Colonic mucosa (tissue), 4 donors: ENCODE measurements around the gene MCTS1. TPM values are rescaled to one million over a fixed set of nuclear protein-coding genes. Genes with fewer than 3 reads are reported as not detected.

ENCODE experiments used
- DNase-seq: peaks from one replicate; pipeline ENCODE4 v3.0.0-alpha.2; 2020
- H3K27ac ChIP-seq: fragments of 200-600 bp; one replicate; pipeline ENCODE4 v1.8.0; 2021
- H3K27me3 ChIP-seq: fragments of 200-600 bp; one replicate; pipeline ENCODE4 v1.8.0; 2021
- H3K36me3 ChIP-seq: fragments of 200-600 bp; one replicate; pipeline ENCODE4 v1.8.0; 2021
- H3K4me1 ChIP-seq: fragments of 200-600 bp; one replicate; pipeline ENCODE4 v1.8.0; 2021; ENCODE audit warnings: mild to moderate bottlenecking
- H3K4me3 ChIP-seq: fragments of 200-600 bp; one replicate; pipeline ENCODE4 v1.8.0; 2021
- H3K9ac ChIP-seq, 2 donors: one replicate each; pipeline ENCODE4 v1.7.0; 2013; ENCODE audit warnings: control low read depth in 2 of 2, low read depth in 2 of 2, low read length in 2 of 2
- H3K9me3 ChIP-seq: fragments of 200-600 bp; one replicate; pipeline ENCODE4 v1.8.0; 2021
- intact Hi-C: fragments of 100-400 bp; cut with DNase I; formaldehyde crosslinking; loops from one replicate; pipeline ENCODE4 v1.14.1; 2022
- total RNA-seq, 2 donors: library from RNA; stranded (reverse); fragmentation: NEBNext Ultra II Directional in 1 of 2; extraction: Animal tissue kit (Norgen Biotek cat#: 25700) in 1 of 2; gene quantifications; one replicate each; pipeline ENCODE4 v1.2.1, GENCODE V29; 2021
- TF ChIP-seq, protein P1 (sequence below): fragments of 200-600 bp; IDR thresholded peaks from one replicate; pipeline ENCODE4 v1.8.0; 2022; ENCODE audit warnings: antibody characterized with exemption, mild to moderate bottlenecking
- donor health status: healthy.
- donor health status: DM: no; HTN: no; CAD: no.
- donor health status: DM: no; HTN: no; CAD: no.

Gene MCTS1
- 10 to 100 TPM; 37.6 to 60.4 TPM for total RNA-seq

GRCh38 chrX:120603707-120604360, at the start of gene MCTS1:
Gene MCTS1 (plus strand): TSS chrX:120604101. CDS start chrX:120604237, 136 bp downstream.
- Histone ChIP-seq H3K4me1 (no peaks in the 10 kb centered on the region), H3K9ac (peak within 1 kb of the TSS; percentile 42 to 74), H3K4me3 (peak within 1 kb of the TSS; percentile 43), H3K36me3 (no peaks in the 10 kb centered on the region), H3K27ac (peak within 1 kb of the TSS; percentile 75), H3K9me3 (no peaks in the 10 kb centered on the region), H3K27me3 (no peaks in the 10 kb centered on the region)
- DNase-seq = peak; percentile 84
- intact Hi-C loops = no loop called here
- TF ChIP-seq, protein P1, sequence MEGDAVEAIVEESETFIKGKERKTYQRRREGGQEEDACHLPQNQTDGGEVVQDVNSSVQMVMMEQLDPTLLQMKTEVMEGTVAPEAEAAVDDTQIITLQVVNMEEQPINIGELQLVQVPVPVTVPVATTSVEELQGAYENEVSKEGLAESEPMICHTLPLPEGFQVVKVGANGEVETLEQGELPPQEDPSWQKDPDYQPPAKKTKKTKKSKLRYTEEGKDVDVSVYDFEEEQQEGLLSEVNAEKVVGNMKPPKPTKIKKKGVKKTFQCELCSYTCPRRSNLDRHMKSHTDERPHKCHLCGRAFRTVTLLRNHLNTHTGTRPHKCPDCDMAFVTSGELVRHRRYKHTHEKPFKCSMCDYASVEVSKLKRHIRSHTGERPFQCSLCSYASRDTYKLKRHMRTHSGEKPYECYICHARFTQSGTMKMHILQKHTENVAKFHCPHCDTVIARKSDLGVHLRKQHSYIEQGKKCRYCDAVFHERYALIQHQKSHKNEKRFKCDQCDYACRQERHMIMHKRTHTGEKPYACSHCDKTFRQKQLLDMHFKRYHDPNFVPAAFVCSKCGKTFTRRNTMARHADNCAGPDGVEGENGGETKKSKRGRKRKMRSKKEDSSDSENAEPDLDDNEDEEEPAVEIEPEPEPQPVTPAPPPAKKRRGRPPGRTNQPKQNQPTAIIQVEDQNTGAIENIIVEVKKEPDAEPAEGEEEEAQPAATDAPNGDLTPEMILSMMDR = no peak

GRCh38 chrX:120556251-120556650, 47.6 kb upstream of the MCTS1 start:
- no peak overlapping the region for H3K9ac ChIP-seq
- no peaks in the 10 kb centered on the region for H3K27me3 ChIP-seq
- DNase-seq = no peak
- no peak overlapping the region for H3K27ac ChIP-seq
- H3K36me3 ChIP-seq = no peaks in the 10 kb centered on the region
- intact Hi-C loops = no loop called here
- H3K4me3 ChIP-seq = no peak overlapping the region
- TF ChIP-seq, protein P1 = no peak
- no peaks in the 10 kb centered on the region for H3K4me1 ChIP-seq
- H3K9me3 ChIP-seq = no peaks in the 10 kb centered on the region

DNA sequence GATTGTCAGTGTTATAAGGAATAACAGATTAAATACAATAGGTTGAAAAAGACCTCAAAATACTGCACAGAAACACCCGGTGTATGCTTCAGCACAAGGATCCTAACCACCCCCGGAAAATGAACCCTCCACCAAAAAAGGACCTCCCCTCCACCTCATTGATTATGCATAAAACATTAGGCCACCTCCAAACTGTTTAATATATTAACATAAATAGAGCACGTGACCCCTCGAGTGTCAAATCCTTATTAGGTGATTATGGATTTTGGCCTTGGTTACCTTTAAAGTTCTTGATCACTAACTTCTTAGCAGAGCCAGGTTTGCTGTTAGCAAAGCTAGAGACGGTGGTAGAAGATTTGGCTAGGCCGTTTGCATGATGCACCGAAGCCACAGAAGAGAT, 44.1 kb upstream of the MCTS1 start:
- H3K4me3 ChIP-seq = peak overlapping the region; percentile 41
- H3K9ac ChIP-seq = peak overlapping the region; percentile 68 to 83

DNA sequence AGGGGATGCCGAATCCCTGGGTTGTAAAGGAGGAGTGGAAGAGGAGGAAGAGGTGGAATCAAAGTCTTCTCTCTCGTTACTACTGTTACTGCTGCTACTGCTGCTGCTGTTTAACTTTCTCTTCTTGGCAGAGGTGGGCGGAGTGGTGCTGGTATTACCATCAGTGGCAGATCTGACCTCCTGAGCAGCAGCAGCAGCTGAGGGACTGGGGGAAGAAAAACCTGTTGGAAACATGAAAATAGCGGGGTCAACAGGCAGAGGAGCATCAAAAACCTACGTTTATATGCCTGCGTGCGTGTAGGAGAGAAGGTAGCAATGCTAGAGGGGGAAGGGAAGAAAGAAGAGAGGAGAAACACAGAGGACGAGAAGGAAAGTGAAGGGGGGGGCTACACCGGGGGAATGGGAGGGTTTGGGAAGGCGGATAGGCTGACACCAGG, 43.5 kb upstream of the MCTS1 start:
- peak overlapping the region; percentile 41 for H3K4me3 ChIP-seq
- TF ChIP-seq, protein P1 = no peak
- intact Hi-C loops = no loop called here
- H3K27ac ChIP-seq = peak overlapping the region; percentile 82
- H3K36me3 ChIP-seq = no peaks in the 10 kb centered on the region
- peak overlapping the region; percentile 68 to 83 for H3K9ac ChIP-seq
- peak; percentile 47 for DNase-seq
- H3K27me3 ChIP-seq = no peaks in the 10 kb centered on the region
- H3K4me1 ChIP-seq = no peaks in the 10 kb centered on the region
- no peaks in the 10 kb centered on the region for H3K9me3 ChIP-seq

More for the DNA sequence above, 44.1 kb upstream of the MCTS1 start:
- Histone ChIP-seq H3K27ac (peak overlapping the region; percentile 82), H3K4me1 (no peaks in the 10 kb centered on the region), H3K36me3 (no peaks in the 10 kb centered on the region), H3K27me3 (no peaks in the 10 kb centered on the region), H3K9me3 (no peaks in the 10 kb centered on the region)
- DNase-seq = no peak
- TF ChIP-seq, protein P1 = no peak
- intact Hi-C loops = no loop called here

DNA sequence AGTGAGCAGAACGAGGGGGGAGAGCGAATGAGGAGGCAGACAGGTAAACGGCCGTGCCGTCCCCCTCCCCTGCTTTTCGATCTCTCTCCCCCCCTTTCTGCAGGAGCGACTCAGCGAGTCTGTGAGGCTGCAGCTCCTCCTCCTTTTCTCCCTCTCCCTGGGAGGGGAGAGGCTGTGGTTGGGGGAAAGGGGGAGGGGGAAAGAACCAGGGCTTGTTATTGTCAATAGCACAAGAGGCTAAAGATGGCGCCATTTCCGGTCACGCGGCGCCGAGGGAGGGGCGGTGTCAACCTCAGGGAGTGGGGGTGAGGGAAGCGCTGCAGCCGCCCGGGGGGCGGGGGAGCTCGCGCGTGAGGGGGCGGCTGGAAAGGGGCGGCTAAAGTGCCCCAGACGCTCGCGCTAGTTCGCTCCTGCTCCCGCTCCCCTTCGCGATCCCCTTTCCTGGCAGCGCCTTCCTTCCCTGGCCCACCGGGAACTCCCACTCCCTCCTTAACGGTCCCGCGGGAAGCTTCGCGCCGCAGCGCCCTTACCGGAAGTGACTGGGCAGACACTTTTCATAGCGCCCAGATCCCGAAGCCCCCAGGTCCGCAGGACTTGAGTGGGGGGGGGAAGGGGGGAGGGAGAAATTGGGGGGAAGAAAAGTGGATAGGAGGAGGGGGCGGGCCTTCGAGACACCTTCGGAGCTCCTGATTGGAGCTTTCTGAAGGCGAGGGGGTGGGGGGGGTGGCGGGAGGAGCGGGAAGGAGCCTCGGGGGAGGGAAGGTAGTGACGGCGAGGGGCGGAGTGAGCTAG, 42.9 kb upstream of the MCTS1 start, which contains the start of gene CUL4B:
TSS of gene CUL4B (minus strand) at position 121 of the 792 bp plus-strand sequence. CDS start 324 bp downstream, outside the sequence.
- peak within 1 kb of the TSS; percentile 41 for H3K4me3 ChIP-seq
- DNase-seq = peak; percentile 94
- no peaks in the 10 kb centered on the region for H3K4me1 ChIP-seq
- intact Hi-C loops = no loop called here
- H3K27ac ChIP-seq = peak within 1 kb of the TSS; percentile 82
- H3K36me3 ChIP-seq = no peaks in the 10 kb centered on the region
- H3K27me3 ChIP-seq = no peaks in the 10 kb centered on the region
- TF ChIP-seq, protein P1 = no peak
- no peaks in the 10 kb centered on the region for H3K9me3 ChIP-seq
- H3K9ac ChIP-seq = peak within 1 kb of the TSS; percentile 80 to 83
